Fibroblast of lung (primary cell): ENCODE measurements around the gene NMRK2.

Experiments
- CTCF ChIP-seq, 2 donors: IDR thresholded peaks in 1 of 2; conservative IDR thresholded peaks in 1 of 2; 1 replicate in 1 of 2; 2 replicates in 1 of 2; pipeline ENCODE4 v1.5.1; 2011 to 2012; ENCODE audit warnings: low read length in 2 of 2, control low read depth in 1 of 2, inconsistent platforms in 1 of 2, low read depth in 1 of 2, mild to moderate bottlenecking in 1 of 2
- EZH2 ChIP-seq: IDR thresholded peaks from 2 replicates; pipeline ENCODE4 v1.5.1; 2012; ENCODE audit warnings: low read length, control low read depth, mild to moderate bottlenecking; ENCODE audit errors: missing control alignments

- no peak for TF ChIP-seq EZH2
- TF ChIP-seq CTCF (conservative IDR thresholded peaks at IDR 0.05 in 1 of 2, IDR thresholded peaks at IDR 0.05 in 1 of 2; ENCODE audit: low read depth in 1 of 2, low read length in 2 of 2): no peak
Observed at GRCh38 chr19:3902317-3902973, 30.4 kb upstream of the NMRK2 start.
